Activated T-helper 1 cell treated with anti-CD3 and anti-CD28 coated beads, Interleukin-12 subunit alpha, Interleukin-12 subunit beta, Interleukin-2, Interleukin-4 antibody, amounts not matched to agents 30 ng/mL and 10 ng/mL and 1 ng/mL, durations not matched to agents 14 hours and 24 hours and 36 hours (primary cell): ENCODE data around the gene TCEAL1. TPM values are rescaled to one million over a fixed set of nuclear protein-coding genes. Genes with fewer than 3 reads are reported as not detected.
"Not testable (repeated sequence)": the region's sequence is repeated elsewhere in the genome, so short reads cannot be mapped to it uniquely, and the experiment has no call there.

Experiments used
- DNase-seq: peaks from one replicate; pipeline ENCODE4 v3.0.0; 2021; ENCODE audit warnings: low spot score
- H3K27ac Mint-ChIP-seq: one replicate; pipeline ENCODE4 v1.8.0; 2021; ENCODE audit warnings: mild to moderate bottlenecking, mixed read lengths
- H3K27me3 Mint-ChIP-seq: one replicate; pipeline ENCODE4 v1.8.0; 2022; ENCODE audit warnings: mild to moderate bottlenecking, moderate library complexity, mixed read lengths; ENCODE audit not compliant: insufficient read depth
- H3K36me3 Mint-ChIP-seq: one replicate; pipeline ENCODE4 v1.8.0; 2021; ENCODE audit warnings: low read depth, mixed read lengths
- H3K4me1 Mint-ChIP-seq: one replicate; pipeline ENCODE4 v1.8.0; 2021; ENCODE audit warnings: low read depth, mixed read lengths
- H3K4me3 Mint-ChIP-seq: one replicate; pipeline ENCODE4 v1.8.0; 2021; ENCODE audit warnings: mild to moderate bottlenecking, moderate library complexity, mixed read lengths
- H3K9me3 Mint-ChIP-seq: one replicate; pipeline ENCODE4 v1.8.0; 2021; ENCODE audit warnings: mixed read lengths
- intact Hi-C: fragments of 100-400 bp; cut with micrococcal nuclease; formaldehyde crosslinking; loops from one replicate; pipeline ENCODE4 v1.15.1; 2024
- total RNA-seq: library from RNA; stranded (reverse); gene quantifications from 2 replicates; pipeline ENCODE4 v1.2.3, GENCODE V29; 2022

Gene TCEAL1
- total RNA-seq, 1 donor from 2014 or later: 2.6 TPM

DNA sequence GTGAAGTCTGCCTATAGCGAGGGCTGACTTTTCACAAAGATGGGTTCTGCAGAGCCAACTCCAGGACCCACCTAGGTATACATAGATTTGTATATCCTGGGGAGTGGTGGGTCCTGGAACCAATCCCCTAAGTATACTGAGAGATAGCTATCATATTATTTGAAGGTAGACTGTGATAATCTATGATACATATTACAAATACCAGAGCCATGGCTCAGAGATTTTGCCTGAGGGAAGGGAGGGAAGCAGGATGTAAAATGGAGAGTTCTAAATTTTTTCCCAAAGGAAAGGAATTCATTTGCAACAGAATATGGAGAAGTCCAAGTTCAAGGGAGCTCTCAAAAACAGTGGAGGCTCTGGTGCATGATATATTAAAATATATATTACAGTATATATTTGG is 13.8 kb upstream of the TCEAL1 start:
- no peaks in the 10 kb centered on the region for H3K9me3 Mint-ChIP-seq
- H3K36me3 Mint-ChIP-seq: no peaks in the 10 kb centered on the region
- no peak overlapping the region for H3K27ac Mint-ChIP-seq
- no peak for DNase-seq
- no peaks in the 10 kb centered on the region for H3K4me1 Mint-ChIP-seq
- no peak overlapping the region for H3K4me3 Mint-ChIP-seq
- intact Hi-C loops: no loop called here
- H3K27me3 Mint-ChIP-seq: peaks cover 2% of the 10 kb centered on the region

GRCh38 chrX:103615781-103616371 is 12.9 kb upstream of the TCEAL1 start:
- Mint-ChIP-seq H3K36me3 (no peaks in the 10 kb centered on the region), H3K27me3 (no peaks in the 10 kb centered on the region), H3K4me3 (no peak overlapping the region), H3K9me3 (no peaks in the 10 kb centered on the region), H3K4me1 (no peaks in the 10 kb centered on the region), H3K27ac (no peak overlapping the region)
- intact Hi-C loops: no loop called here
- DNase-seq: no peak

DNA sequence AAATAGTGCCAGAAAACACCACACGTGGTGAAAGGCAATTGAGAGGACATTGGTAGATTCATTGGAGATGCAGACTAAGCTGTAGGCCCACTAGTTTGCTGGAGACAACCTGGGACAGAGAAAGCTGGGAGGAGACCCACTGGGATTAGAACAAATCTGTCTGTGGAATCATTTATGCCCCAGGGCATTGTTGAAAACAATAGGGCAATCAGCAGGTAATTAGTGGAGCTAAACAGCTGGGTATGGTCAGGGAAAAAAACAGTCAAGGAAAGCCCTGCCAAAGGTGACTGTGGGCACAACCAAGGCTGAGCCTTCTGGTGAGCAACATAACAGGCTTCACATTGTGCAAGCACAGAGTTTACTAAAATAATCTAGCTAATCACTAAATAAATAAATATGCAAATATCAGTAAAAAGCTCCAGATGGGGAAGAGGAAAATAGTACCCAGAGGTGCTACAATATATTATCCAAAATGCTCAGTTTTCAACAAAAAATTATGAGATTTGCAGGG is 12.0 kb upstream of the TCEAL1 start:
- no peak overlapping the region for H3K27ac Mint-ChIP-seq
- no peaks in the 10 kb centered on the region for H3K4me1 Mint-ChIP-seq
- intact Hi-C loops: no loop called here
- DNase-seq: no peak
- no peaks in the 10 kb centered on the region for H3K27me3 Mint-ChIP-seq
- no peaks in the 10 kb centered on the region for H3K9me3 Mint-ChIP-seq
- H3K4me3 Mint-ChIP-seq: no peak overlapping the region
- H3K36me3 Mint-ChIP-seq: no peaks in the 10 kb centered on the region

GRCh38 chrX:103624111-103624510 is 4.7 kb upstream of the TCEAL1 start:
- Mint-ChIP-seq H3K27me3 (no peaks in the 10 kb centered on the region), H3K4me1 (peaks cover 8% of the 10 kb centered on the region), H3K9me3 (no peaks in the 10 kb centered on the region), H3K27ac (no peak overlapping the region), H3K4me3 (no peak overlapping the region), H3K36me3 (no peaks in the 10 kb centered on the region)
- intact Hi-C loops: no loop called here
- DNase-seq: no peak

DNA sequence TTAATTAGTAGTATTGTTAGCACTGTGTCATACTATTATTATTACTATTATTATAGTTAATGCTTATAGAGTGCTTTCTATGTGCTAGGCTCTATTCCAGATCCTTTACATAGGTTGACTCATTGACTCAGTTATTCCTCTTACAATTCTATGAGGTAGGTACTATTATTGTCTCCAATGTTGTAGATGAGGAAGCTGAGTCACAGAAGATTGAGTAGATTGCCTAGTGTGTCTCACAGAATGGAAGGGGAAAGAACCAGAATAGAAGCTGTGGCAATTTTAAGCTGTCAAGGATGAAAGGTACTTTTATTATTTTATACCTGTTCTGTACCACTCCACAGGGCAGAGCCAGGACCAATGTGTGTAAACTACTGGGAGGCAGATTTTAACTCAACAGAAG is 1.9 kb upstream of the TCEAL1 start:
- intact Hi-C loops: loop anchor here (5.0 kb wide), 1 partner anchor 55 kb away; no protein-coding TSS in a partner anchor
- no peaks in the 10 kb centered on the region for H3K9me3 Mint-ChIP-seq
- no peaks in the 10 kb centered on the region for H3K27me3 Mint-ChIP-seq
- peaks cover 1% of the 10 kb centered on the region for H3K36me3 Mint-ChIP-seq
- no peak for DNase-seq
- H3K4me1 Mint-ChIP-seq: peaks cover 16% of the 10 kb centered on the region
- no peak overlapping the region for H3K4me3 Mint-ChIP-seq
- H3K27ac Mint-ChIP-seq: no peak overlapping the region

DNA sequence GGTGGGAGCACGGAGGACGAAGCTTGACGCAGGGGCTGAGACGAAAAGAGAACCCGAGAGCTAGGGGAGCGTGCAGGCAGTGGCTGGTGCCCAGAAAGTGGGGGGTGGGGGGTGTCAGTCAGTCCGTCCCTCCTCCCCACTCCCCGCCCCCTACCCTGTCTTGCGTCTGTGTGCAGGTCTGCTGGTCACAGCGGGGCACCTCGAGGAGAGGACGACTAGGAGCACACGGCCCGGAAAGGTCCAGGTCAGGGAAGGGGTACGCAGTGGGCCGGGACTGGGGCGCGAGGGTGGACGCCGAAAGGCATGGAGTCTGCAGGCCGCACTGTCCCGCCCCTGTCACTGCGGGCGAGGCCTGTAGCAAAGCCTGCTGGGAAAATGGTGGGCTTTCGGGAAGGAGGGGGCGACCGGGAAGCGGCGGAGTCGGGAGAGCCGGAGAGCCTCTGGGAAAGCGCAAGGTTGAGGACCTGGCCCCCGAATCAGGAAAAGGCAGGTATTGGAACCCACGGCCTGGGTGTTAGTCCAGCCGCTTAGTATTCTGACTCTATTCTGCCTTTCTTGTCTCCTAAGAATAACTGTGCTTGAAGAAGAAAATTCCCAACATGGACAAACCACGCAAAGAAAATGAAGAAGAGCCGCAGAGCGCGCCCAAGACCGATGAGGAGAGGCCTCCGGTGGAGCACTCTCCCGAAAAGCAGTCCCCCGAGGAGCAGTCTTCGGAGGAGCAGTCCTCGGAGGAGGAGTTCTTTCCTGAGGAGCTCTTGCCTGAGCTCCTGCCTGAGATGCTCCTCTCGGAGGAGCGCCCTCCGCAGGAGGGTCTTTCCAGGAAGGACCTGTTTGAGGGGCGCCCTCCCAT is 769 bp downstream of the TCEAL1 start:
- H3K27me3 Mint-ChIP-seq: no peaks in the 10 kb centered on the region
- no peaks in the 10 kb centered on the region for H3K9me3 Mint-ChIP-seq
- peaks cover 1% of the 10 kb centered on the region for H3K36me3 Mint-ChIP-seq
- H3K4me1 Mint-ChIP-seq: peaks cover 16% of the 10 kb centered on the region
- intact Hi-C loops: loop anchor here (5.0 kb wide), 1 partner anchor 53 kb away; no protein-coding TSS in a partner anchor
- peak overlapping the region; percentile 34 for H3K27ac Mint-ChIP-seq
- no peak for DNase-seq
- H3K4me3 Mint-ChIP-seq: peak overlapping the region; percentile 85

GRCh38 chrX:103630171-103630511 is 1.4 kb downstream of the TCEAL1 start:
- H3K36me3 Mint-ChIP-seq: peaks cover 1% of the 10 kb centered on the region
- no peaks in the 10 kb centered on the region for H3K9me3 Mint-ChIP-seq
- no peak overlapping the region for H3K27ac Mint-ChIP-seq
- peaks cover 16% of the 10 kb centered on the region for H3K4me1 Mint-ChIP-seq
- intact Hi-C loops: no loop called here
- H3K4me3 Mint-ChIP-seq: peak overlapping the region; percentile 85
- H3K27me3 Mint-ChIP-seq: no peaks in the 10 kb centered on the region
- DNase-seq: no peak

- H3K4me3 Mint-ChIP-seq: no peak overlapping the region
- H3K36me3 Mint-ChIP-seq: peaks cover 1% of the 10 kb centered on the region
- no peaks in the 10 kb centered on the region for H3K9me3 Mint-ChIP-seq
- intact Hi-C loops: no loop called here
- H3K4me1 Mint-ChIP-seq: peaks cover 16% of the 10 kb centered on the region
- no peak for DNase-seq
- no peaks in the 10 kb centered on the region for H3K27me3 Mint-ChIP-seq
- no peak overlapping the region for H3K27ac Mint-ChIP-seq
Observed at GRCh38 chrX:103631145-103631544, 2.4 kb downstream of the TCEAL1 start.

GRCh38 chrX:103635436-103635835 is 6.7 kb downstream of the TCEAL1 start:
- no peak overlapping the region for H3K27ac Mint-ChIP-seq
- no peak overlapping the region for H3K4me3 Mint-ChIP-seq
- peaks cover 1% of the 10 kb centered on the region for H3K36me3 Mint-ChIP-seq
- no peak for DNase-seq
- H3K9me3 Mint-ChIP-seq: no peaks in the 10 kb centered on the region
- no peaks in the 10 kb centered on the region for H3K4me1 Mint-ChIP-seq
- H3K27me3 Mint-ChIP-seq: peaks cover 2% of the 10 kb centered on the region
- intact Hi-C loops: no loop called here

- Mint-ChIP-seq H3K27me3 (peaks cover 4% of the 10 kb centered on the region), H3K36me3 (no peaks in the 10 kb centered on the region), H3K27ac (no peak overlapping the region), H3K4me1 (no peaks in the 10 kb centered on the region), H3K9me3 (no peaks in the 10 kb centered on the region), H3K4me3 (no peak overlapping the region)
- DNase-seq: no peak
- intact Hi-C loops: no loop called here
Observed at GRCh38 chrX:103637604-103638338, 9.0 kb downstream of the TCEAL1 start.

- H3K4me3 Mint-ChIP-seq, H3K27me3 Mint-ChIP-seq, intact Hi-C loops, H3K36me3 Mint-ChIP-seq, H3K4me1 Mint-ChIP-seq, DNase-seq, H3K9me3 Mint-ChIP-seq, H3K27ac Mint-ChIP-seq: not testable (repeated sequence)
Observed at GRCh38 chrX:103638479-103639346, 9.9 kb downstream of the TCEAL1 start.

DNA sequence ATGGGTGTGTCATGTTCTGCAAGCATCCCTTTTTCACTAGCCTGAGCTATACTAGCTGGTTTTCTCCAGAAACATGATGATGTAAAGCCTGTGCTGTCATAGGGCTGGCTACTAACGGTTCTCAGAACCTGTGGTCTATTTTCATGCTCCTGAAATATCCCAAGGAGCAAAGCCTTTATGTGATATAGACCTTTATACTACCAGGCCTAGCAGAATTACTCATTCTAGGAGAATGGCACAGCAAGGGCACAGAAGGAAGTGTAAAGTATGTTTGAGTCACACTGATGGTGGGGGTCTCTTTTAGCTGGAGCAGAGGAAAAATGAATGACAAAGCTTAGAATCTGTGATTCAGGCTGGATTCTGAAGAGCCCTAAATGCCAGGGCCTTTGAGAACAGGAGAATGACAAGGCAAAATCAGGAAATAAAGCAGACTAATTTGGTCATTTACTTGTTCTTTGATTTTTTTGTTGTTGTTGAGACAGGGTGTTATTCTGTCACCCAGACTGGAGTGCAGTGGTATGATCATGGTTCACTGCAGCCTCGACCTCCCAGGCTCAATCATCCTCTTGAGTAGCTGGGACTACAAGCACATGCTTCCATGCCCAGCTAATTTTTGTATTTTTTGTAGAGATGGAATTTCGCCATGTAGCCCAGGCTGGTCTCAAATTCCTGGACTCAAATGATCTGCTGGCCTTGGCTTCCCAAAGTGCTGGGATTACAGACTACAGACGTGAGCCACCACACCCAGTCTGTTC is 11.8 kb downstream of the TCEAL1 start:
- Mint-ChIP-seq H3K27me3 (peaks cover 16% of the 10 kb centered on the region), H3K36me3 (no peaks in the 10 kb centered on the region)
- no peak for DNase-seq

More for the DNA sequence above, 11.8 kb downstream of the TCEAL1 start:
- H3K4me1 Mint-ChIP-seq: no peaks in the 10 kb centered on the region
- no peak overlapping the region for H3K4me3 Mint-ChIP-seq
- no peaks in the 10 kb centered on the region for H3K9me3 Mint-ChIP-seq
- intact Hi-C loops: no loop called here
- H3K27ac Mint-ChIP-seq: no peak overlapping the region
